Measurements from ENCODE around the gene CROCC2. TPM values are rescaled to one million over a fixed set of nuclear protein-coding genes. Genes with fewer than 3 reads are reported as not detected.

Gene CROCC2
- total and polyA plus RNA-seq, 7 donors = 0.01 TPM; not detected in 6

- Histone ChIP-seq H3K36me3 (ENCODE audit: insufficient read depth in 1 of 2, low read depth in 1 of 2) (peaks cover 8 to 16% of the 10 kb centered on the region in 2 donors), H3K9me3 (peaks cover 16% of the 10 kb centered on the region), H3K27me3 (ENCODE audit: insufficient read depth in 3 of 3, low read length in 2 of 3) (no peaks in the 10 kb centered on the region), H3K4me3 (no peak overlapping the region), H3K4me1 (peaks cover 37% of the 10 kb centered on the region), H3K27ac (no peak overlapping the region)
- no peak for TF ChIP-seq CTCF (IDR thresholded peaks at IDR 0.05)
- DNase-seq = no peak
- intact Hi-C loops (cut with DNase I) = no loop called here
- WGBS, 3 donors = 94 to 96% (median 95%) methylated on average over 7 of the region's 7 CpGs
- no peak for ATAC-seq
Observed at GRCh38 chr2:241003047-241003360, 96.9 kb downstream of the CROCC2 start.

GRCh38 chr2:241003369-241003768 is 97.2 kb downstream of the CROCC2 start:
- Histone ChIP-seq H3K36me3 (ENCODE audit: insufficient read depth in 1 of 2, low read depth in 1 of 2) (peaks cover 8 to 16% of the 10 kb centered on the region in 2 donors), H3K4me3 (no peak overlapping the region), H3K9me3 (peaks cover 16% of the 10 kb centered on the region), H3K27ac (no peak overlapping the region), H3K4me1 (peaks cover 41% of the 10 kb centered on the region), H3K27me3 (ENCODE audit: insufficient read depth in 3 of 3, low read length in 2 of 3) (no peaks in the 10 kb centered on the region)
- WGBS, 3 donors = 94 to 99% (median 97%) methylated on average over 2 of the region's 2 CpGs
- TF ChIP-seq CTCF (IDR thresholded peaks at IDR 0.05) = no peak
- DNase-seq = no peak
- ATAC-seq = no peak
- intact Hi-C loops (cut with DNase I) = no loop called here

GRCh38 chr2:241003830-241004564 is 97.9 kb downstream of the CROCC2 start:
- H3K36me3 ChIP-seq (ENCODE audit: insufficient read depth in 1 of 2, low read depth in 1 of 2) = peaks cover 8 to 16% of the 10 kb centered on the region in 2 donors
- H3K27me3 ChIP-seq (ENCODE audit: insufficient read depth in 3 of 3, low read length in 2 of 3) = no peaks in the 10 kb centered on the region
- H3K4me1 ChIP-seq = peaks cover 45% of the 10 kb centered on the region
- H3K27ac ChIP-seq = no peak overlapping the region
- intact Hi-C loops (cut with DNase I) = no loop called here
- peaks cover 16% of the 10 kb centered on the region for H3K9me3 ChIP-seq
- ATAC-seq (no peak), DNase-seq (no peak)
- 96 to 100% (median 99%) methylated on average over 1 of the region's 1 CpG for WGBS, 3 donors
- no peak for TF ChIP-seq CTCF (IDR thresholded peaks at IDR 0.05)
- no peak overlapping the region for H3K4me3 ChIP-seq

- H3K9me3 ChIP-seq = peaks cover 16% of the 10 kb centered on the region
- no peak overlapping the region for H3K4me3 ChIP-seq
- 77 to 99% (median 99%) methylated on average over 2 of the region's 2 CpGs for WGBS, 3 donors
- intact Hi-C loops (cut with DNase I) = no loop called here
- DNase-seq = no peak
- no peak overlapping the region for H3K27ac ChIP-seq
- TF ChIP-seq CTCF (IDR thresholded peaks at IDR 0.05) = no peak
- peaks cover 39% of the 10 kb centered on the region for H3K4me1 ChIP-seq
- ATAC-seq = no peak
- H3K27me3 ChIP-seq (ENCODE audit: insufficient read depth in 3 of 3, low read length in 2 of 3) = no peaks in the 10 kb centered on the region
- H3K36me3 ChIP-seq (ENCODE audit: insufficient read depth in 1 of 2, low read depth in 1 of 2) = peaks cover 8 to 12% of the 10 kb centered on the region in 2 donors
Observed at GRCh38 chr2:241005569-241005968, 99.4 kb downstream of the CROCC2 start.

GRCh38 chr2:241006412-241006811 is 100.3 kb downstream of the CROCC2 start:
- 82 to 99% (median 91%) methylated on average over 3 of the region's 3 CpGs for WGBS, 3 donors
- TF ChIP-seq CTCF (IDR thresholded peaks at IDR 0.05) = no peak
- no peak overlapping the region for H3K27ac ChIP-seq

More at GRCh38 chr2:241006412-241006811, 100.3 kb downstream of the CROCC2 start:
- H3K4me3 ChIP-seq = no peak overlapping the region
- peaks cover 16% of the 10 kb centered on the region for H3K9me3 ChIP-seq
- H3K27me3 ChIP-seq (ENCODE audit: insufficient read depth in 3 of 3, low read length in 2 of 3) = no peaks in the 10 kb centered on the region
- DNase-seq = no peak
- H3K4me1 ChIP-seq = peaks cover 34% of the 10 kb centered on the region
- no peak for ATAC-seq
- intact Hi-C loops (cut with DNase I) = no loop called here
- peaks cover 7 to 8% of the 10 kb centered on the region in 2 donors for H3K36me3 ChIP-seq (ENCODE audit: insufficient read depth in 1 of 2, low read depth in 1 of 2)

Data from psoas muscle (tissue), 8 donors.